D341Med (cell line): ENCODE measurements around the gene ZC3H13.
A peak's percentile ranks its signal among the peaks of the same experiment; 100 is the strongest.

Experiments used
- DNase-seq: peaks from one replicate; pipeline ENCODE4 v3.0.0; 2012; ENCODE audit warnings: low spot score

Gene ZC3H13

DNA sequence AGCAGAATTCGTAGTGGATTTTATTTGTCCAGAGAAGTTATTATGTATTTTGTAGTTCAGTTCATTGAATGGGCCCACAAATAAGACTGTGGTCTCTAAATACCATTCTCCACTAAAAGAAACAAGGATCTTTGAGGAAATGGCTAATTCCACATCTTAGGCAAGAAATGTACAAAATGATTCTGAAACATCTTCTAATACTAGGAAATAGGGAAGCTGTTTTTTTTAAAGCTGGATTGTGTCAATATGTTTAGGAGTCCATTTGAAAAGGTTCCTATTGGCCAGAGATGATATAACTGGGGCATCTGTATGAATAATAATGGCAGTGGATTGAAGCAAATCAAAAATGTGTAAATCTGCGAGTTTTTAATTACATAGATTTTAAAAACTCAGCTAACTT is 112.5 kb downstream of the ZC3H13 start:
- no peak for DNase-seq

DNA sequence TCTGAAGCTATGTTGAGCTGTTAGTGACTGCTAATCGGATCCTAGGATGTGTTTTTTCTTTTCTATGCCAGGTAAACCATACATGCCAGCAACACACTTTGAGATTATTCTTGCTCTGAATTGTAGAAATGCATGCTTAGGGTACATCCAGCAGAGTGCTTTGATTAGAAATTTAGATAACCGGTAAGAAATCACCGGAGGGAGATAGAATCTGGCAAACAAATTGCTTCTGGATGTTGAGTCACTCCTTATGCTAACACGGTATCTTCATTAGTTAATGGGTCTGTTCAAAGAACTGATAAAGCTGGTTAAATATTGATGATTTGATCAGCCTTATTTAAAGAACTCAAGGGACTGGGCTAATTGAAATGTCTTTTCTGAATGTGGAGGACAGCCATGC is 115.9 kb downstream of the ZC3H13 start:
- DNase-seq = no peak

DNA sequence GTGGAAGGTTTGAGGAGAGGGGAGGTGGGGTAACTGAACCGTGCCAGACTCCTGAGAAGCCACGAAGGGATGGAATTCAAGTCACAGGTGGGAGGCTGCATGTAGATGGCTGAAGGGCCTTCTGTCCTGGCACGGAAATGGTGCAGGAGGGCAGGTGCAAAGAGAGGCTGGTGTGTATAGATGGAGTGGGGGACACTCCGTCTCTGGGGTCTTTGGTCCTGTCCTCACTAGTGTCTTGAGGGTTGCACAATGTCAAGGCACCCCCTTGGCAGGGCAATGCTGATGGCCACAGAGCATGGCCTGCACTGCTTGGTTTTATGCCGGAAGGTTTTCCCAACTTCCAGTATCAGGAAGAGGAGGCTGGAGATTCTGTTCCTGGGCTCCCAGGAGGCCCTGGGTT is 118.3 kb downstream of the ZC3H13 start:
- DNase-seq = no peak

DNA sequence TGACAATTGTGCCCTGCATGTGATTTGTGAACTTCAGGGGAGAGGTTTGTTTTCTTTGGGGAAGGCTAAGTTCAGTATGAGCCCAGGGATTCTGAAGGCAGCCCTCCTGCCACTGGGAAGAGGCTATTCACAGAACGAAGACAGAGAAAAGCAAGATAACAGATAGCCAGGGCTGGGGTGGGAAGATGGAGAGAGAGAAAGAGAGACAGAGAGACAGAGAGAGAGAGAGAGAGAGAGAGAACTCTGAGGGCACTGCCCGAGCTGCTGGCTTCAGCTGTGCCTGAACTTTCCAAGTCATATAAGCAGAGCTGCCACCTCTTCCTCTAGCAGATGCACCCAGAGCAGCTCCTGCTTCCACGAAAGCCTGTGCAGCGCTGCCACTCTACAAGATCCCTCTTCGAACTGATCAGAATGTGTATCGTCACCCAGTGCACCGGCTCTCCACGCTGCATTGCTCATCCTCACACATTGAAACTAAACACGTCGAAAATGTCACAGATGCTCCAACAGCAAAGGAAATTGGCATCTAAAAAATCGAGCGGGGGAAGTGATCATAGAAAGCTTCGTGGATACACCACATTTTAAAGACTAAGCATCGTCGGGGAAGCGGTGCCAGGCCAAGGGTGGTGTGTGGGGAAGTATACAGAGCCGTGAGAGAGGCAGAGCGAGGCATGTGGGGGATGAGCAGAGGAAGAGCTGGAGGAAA is 119.2 kb downstream of the ZC3H13 start:
- no peak for DNase-seq

DNA sequence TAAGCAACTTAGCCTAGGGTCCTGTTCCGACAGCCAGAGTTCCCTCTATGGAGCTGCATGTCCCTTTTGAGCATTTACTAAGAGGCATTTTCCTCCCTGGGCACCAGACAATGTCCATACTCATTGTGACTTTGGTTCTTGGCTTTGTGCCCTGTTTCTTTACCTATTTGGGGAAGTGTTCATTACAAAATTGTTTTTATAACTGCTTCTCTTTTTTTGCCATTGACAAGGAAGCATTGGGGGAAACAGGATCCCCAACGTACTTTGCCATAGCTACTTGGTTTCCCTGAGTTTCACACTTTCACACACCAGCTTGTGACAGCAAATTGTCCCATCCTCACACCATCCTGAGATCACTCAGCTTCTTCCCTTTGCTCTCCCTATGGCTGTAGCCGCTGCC is 119.9 kb downstream of the ZC3H13 start:
- no peak for DNase-seq

DNA sequence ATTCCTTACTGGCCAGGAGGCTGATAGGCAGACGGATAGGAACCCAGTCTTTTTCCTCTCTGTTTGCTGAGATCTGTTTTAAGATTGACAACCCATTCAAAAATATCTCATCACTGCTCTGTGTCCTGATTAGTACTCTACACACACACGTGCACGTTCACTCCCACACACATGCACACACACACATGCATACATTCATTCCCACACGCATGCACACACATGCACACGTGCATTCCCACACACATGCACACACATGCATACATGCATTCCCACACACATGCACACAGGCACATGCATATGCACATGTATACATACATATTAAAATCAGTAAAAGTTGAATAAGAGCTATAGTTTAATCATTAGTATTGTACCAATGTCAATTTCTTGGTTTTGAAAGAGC is 120.4 kb downstream of the ZC3H13 start:
- DNase-seq = no peak

DNA sequence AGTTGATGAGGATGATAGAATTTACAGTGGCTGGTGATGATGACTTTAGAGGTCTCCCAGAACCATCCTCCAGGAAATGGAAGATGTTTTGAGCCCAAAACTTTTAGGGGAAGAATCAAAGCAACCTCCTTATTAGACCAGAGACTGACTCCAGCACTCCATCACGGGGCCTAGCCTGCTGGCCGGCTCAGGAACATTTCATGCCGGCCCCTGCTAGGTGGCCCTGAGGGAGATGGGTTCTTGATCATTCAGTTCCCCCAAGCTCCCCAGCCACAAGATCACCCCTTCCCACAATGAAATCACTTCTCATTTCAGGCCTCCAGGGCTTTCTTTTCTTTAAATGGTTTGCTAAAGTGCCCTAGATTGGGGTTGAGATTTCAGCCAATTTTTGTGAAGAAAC is 121.3 kb downstream of the ZC3H13 start:
- DNase-seq = no peak

DNA sequence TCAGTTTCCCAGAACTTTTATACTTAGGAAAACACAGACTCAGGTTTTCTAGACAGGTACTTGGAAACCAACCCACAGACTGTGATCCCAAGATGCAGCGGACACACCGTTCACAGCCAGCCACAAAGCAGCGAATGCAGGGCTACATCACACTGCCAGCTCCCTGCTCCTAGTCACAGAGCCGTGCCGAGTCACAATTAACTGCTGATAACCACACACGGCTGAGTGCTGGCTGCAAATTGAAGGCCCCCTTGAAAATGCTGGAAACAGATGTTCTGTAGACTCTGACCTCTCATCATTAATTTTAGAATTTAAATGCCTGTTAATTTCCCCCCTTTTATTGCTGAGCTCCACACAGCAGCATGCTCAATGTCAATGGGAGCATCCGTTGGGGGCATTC is 122.4 kb downstream of the ZC3H13 start:
- DNase-seq = no peak

DNA sequence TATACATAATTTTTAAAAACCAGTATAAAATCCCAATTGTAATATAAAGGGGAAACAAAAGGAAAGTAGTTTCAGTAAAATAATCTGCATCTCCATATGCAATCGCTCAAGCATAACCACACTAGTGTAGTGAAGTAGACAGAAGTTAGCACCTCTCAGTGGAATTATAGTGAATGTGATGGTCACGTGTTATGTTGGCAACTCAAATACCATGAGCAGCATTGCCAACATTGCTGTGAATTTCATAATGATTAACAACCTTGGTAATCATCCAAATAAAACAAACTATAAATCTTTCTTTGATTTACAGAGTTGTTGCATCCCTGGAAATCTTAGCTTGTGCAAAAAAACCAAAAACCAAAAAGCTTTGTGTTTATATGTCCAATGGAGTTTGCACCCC is 123.7 kb downstream of the ZC3H13 start:
- DNase-seq = no peak

DNA sequence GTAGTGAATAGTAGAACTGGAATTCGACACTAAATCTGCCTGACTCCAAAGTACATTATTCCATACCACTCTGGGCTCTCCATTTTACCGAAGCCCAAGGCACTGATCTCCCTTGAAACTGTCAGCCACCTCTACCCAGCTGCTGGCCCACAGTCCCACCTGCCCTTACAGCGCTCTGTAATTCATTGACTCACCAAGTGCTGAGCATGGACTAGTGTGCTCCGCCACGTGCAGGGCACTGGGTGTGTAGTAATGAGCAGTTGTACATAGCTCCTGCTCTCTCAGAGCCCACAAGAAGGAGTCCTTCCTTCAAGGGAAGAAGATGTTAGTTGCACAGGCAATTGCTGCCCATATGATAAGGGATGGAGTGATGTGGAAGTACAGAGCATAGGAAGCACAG is 124.4 kb downstream of the ZC3H13 start:
- DNase-seq = no peak

DNA sequence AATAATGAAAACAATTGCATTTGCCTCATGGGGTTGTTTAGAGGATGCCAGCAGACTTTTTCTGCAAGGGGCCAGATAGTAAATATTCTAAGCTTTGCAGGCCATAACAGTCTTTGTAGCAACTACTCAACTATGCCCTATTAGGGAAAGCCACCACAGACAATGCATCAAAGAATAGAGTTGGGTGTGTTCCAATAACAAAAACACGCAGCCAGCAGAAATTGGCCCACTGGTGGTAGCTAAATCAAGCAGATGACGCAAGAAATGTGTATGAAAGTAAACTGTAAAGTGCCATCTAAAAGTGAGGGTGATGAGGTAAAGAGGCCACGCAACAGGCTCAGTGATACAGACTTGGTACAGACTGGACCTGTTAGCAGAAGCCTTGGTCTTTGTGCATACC is 125.8 kb downstream of the ZC3H13 start:
- DNase-seq = no peak

DNA sequence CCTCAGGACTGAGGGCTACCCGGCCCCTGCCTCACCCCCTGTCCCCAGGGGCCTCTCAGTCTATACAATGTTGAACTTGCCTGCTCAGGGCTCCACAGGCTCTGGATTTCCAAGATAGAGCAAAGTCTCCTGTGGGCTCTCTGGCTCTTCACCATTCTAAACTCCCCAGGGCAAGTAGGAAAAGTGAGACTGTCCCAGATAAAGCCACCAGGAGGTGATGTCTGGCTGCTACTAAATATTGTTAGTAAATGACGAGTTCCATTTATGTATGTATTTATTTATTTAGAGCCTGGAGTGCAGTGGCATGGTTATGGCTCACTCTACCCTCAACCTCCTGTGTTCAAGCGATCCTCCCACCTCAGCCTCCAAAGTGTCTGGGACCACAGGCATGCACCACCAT is 127.4 kb downstream of the ZC3H13 start:
- no peak for DNase-seq

DNA sequence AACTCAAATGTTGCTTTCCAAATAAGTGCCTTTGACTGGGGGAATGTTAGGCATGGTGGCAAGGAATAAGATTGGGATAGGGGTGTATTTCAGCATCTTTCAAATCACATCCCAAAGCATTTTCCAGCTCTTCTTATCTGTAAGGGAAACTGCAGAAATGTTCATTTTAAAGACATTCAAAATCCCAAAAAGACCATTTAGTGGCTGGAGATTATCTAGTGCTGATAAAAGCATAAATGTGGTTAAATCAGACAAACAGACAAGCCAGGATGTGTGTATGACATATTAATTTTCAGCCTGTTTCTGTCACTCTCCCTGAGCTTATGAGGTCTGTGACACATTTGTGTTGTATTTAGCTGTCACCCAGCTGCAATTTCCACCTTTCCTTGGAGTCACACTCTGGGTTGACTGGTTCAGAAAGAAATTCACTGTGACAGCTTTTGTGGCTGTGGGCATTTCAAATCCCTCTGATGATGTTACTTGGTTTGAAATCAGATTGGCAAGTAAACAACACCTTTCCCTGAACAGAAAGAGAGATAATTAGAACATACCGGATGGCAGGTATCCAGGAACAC is 131.3 kb downstream of the ZC3H13 start:
- DNase-seq = no peak

DNA sequence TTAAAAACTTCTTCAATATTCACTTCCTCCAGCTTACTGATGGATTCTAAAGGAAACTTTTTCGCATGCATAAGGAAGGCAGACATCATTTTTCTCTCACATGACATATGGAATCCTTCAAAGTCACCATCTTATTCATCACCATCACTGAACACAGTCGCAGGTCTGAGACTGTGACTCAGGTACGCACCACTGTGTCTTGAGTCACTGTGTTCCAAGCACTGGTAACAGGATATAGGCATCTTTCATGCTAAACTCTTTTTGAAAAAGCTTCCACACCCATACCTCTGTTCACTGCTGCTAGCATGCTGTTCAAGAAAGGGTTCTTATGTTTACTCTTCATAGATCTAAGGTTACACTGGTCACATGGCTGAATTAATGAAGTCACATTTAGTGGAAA is 133.9 kb downstream of the ZC3H13 start:
- no peak for DNase-seq

DNA sequence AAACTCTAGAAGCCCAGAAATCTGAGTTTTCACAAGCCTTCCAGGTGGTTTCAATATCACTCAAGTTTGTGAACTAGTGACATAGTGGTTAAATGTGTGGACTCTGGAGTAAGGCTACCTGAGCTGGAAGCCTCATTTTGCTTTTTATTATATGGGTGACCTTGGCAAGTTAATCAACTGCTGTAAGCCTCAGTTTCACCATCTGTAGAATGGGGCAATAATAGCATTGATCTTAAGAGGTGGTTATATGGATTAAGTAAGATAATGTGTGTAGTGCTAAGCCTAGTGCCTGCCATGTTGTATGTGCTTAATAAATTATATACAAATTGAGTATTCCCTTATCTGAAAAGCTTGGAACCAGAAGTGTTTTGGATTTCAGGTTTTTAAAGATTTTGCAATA is 135.5 kb downstream of the ZC3H13 start:
- DNase-seq = no peak

DNA sequence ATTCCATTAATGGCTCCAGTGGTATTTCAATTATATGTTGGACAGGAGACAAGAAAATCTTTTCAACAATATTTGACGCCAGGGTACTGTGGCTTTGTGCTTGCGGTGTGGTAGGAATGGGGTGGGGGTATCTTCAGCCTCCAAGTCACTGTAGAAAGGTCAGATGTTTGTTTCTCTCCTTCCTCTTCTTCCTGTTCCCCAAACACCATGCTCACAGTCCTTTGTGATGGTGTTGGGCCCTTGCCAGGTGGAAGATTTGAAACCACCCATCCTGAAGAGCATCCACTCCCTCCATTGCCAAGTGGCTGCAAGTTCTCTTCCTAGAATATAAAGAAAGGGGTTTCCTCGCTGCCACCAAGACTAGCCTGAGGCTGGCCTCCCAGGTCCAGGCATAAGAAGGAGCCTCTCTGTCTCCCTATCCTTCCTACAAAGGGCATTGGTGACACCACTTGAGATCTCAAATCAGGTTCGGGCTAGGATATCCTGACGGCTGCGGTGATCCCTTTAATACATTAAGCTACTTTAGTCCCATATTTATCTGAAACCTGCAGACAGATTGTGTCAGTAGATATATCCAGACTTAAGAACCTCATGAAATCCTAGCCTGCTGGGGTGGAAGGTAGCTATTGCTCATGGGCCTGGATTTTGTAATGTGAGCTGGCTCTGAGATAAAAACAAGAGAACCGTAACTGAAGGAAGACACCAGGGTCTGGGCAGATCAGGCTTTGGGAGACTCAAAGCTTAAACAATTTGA is 136.7 kb downstream of the ZC3H13 start:
- DNase-seq = peak; percentile 75

DNA sequence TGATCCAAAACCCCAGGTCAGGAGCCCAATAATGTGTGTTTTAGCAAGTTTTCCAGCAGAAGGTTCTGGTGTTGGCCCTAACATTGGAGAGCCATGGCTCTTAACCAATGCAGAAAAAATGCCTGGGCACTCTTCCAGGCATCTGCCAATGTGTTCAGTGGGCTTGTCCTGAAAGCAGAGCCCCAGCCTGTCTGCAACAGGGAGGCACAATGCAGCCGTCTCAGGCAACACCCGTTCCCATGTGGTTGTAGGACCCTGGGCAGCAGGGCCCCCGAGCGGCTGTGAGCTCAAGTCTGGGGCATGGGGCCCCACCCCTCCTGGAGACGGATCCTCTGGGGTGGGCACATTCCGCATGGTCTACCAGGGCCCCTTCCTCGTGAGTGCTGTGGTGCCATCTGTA is 142.9 kb downstream of the ZC3H13 start:
- DNase-seq = no peak

DNA sequence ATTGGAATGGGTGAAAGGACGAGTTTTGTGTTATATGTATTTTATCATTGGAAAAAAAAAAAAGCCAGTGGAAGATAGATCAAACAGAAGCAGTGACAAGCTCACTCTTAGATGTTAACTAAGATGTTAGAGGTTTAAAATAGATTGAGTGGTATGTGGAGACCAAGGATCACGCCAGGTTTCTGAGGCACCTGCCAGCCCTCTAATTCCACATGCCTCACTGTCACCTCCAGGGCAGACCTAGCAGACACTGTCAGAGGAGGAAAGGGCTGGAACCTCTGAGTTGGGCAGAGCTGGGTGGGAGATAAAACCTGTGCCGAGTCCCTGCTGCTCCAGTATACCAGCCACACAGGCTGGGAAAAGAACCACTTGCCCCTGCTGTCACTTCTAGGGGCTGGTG is 143.5 kb downstream of the ZC3H13 start:
- no peak for DNase-seq

DNA sequence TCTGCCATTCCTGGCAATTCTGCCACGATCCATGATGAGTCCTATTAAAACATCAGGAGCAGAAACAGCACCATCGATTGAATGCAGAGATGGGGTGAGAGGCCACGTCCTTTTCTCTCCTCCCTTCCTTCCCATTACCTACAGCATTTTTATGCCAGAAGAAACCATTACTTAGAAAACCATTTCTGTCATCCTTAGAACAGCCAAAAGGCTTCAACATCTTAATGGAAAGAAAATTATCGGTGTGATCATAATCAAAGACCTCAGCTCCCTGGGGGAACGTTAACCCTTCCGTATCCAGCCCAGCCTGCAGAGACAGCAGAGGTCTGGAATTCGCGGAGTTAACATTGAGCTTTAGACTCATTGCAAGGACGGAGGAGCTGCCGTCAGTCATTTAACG is 145.0 kb downstream of the ZC3H13 start:
- no peak for DNase-seq
